Astrocyte of the cerebellum (primary cell): Measurements from ENCODE around the gene LEP.

ENCODE experiments used
- DNase-seq: peaks from one replicate; pipeline ENCODE4 v3.0.0-alpha.2; 2011; ENCODE audit warnings: low read depth
- H3K4me3 ChIP-seq: 2 replicates; pipeline ENCODE4 v1.5.1; 2011; ENCODE audit warnings: mild to moderate bottlenecking, low read depth, low read length, moderate library complexity
- in situ Hi-C: cut with HindIII; loops from 2 replicates; pipeline ENCODE4 v1.10.0; 2017; ENCODE audit warnings: low sequenced_read_pairs
- TF ChIP-seq, protein P1 (sequence below): IDR thresholded peaks from 2 replicates; pipeline ENCODE4 v1.5.1; 2012; ENCODE audit warnings: low read length, low read depth, moderate library complexity, mild to moderate bottlenecking; ENCODE audit errors: missing control alignments

LEP gene

DNA sequence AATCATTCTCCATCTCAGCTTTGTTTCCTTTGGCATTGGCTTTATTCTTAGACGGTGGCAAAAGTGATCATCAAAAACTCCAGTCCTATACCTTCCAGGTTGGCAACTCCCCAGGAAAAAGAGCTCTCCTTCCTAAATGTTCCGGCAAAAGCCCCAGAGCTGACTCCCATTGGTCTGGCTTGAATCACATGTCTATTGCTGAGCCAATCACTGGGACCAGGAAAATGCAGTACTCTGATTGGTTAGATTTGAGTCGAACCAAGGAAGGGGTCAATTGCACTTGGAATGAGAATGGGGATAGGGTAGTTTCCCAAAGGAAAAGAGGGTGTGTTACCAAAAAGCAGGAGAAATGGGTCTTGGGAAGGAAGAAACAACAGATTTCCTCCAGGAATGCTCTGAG lies 22.3 kb downstream of the LEP start:
- no peak overlapping the region for H3K4me3 ChIP-seq
- DNase-seq, result no peak
- in situ Hi-C loops, result no loop called here
- TF ChIP-seq, protein P1, sequence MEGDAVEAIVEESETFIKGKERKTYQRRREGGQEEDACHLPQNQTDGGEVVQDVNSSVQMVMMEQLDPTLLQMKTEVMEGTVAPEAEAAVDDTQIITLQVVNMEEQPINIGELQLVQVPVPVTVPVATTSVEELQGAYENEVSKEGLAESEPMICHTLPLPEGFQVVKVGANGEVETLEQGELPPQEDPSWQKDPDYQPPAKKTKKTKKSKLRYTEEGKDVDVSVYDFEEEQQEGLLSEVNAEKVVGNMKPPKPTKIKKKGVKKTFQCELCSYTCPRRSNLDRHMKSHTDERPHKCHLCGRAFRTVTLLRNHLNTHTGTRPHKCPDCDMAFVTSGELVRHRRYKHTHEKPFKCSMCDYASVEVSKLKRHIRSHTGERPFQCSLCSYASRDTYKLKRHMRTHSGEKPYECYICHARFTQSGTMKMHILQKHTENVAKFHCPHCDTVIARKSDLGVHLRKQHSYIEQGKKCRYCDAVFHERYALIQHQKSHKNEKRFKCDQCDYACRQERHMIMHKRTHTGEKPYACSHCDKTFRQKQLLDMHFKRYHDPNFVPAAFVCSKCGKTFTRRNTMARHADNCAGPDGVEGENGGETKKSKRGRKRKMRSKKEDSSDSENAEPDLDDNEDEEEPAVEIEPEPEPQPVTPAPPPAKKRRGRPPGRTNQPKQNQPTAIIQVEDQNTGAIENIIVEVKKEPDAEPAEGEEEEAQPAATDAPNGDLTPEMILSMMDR, result no peak

DNA sequence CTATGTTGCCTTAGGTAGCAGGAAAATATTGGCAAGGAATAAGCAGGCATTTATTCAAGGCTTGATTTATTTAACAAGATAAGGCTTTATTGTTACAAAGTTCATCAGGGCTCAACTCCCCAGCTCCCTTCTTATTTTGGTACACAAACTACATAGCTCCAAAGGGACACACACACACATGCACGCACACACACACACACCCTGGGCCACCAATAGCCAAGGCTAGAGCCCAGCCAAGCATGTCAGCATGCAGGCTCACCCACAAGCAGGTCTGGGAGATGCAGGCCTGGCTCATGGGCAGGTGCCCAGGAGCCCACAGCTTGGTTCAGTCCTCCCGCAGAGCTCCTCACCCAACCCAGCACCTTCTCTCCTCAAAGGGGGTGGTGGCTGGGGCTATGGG lies 23.4 kb downstream of the LEP start:
- no peak overlapping the region for H3K4me3 ChIP-seq
- in situ Hi-C loops, result no loop called here
- TF ChIP-seq, protein P1, result no peak
- DNase-seq, result no peak

DNA sequence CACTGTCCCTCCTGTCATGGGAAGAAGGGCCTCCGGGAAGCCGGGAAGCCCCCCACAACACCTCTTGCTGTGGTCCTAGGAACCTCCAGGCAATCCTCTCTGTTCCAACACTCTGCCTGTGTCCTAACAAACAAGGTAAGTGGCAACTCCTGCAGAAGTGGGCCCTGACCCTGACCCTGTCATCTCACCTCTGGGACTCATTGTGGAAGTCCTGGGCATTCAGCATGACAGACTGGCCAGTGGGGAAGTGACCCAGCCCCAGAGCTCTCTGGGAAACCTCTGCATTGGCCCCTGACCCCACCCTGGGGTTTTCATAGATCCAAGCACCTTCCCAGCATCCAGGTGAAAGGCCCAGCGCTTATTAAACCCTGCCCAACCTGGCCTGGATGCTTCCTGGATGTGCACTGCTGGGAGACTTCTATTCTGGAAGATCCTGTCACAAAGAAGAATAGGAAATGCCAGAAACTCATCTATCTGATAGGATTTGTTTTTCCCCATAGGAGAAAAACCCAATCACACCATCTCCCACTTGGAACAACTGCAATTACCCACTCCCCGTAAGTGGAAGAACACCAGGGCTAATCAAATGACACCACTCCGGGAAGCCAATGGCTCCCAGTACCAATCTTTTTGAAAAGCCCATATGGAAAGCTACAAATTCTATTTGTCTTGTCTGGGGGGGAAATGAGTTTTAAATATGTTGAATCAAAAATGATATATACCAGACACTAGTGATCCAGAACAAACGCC lies 24.3 kb downstream of the LEP start:
- TF ChIP-seq, protein P1, result no peak
- no peak overlapping the region for H3K4me3 ChIP-seq
- no peak for DNase-seq
- in situ Hi-C loops, result no loop called here

DNA sequence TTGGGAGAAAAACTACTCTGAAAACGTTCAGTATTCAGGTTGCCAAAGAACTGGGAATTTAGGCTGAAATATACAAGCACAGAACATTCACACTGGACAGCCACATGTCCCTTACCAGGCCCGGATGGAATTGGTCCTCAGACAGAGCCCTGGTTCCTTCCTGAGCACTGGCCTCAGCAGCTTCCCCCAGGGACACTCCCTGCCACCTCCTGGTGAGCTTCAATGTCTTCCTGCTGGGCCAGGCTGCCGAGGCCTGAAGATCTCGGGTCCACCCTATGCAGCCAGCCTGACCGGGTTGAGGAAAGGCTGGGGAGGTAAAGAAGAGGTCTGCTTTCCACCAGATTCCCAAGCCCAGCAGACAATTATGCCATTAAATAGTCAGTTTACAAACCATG lies 24.8 kb downstream of the LEP start:
- TF ChIP-seq, protein P1, result no peak
- no peak overlapping the region for H3K4me3 ChIP-seq
- DNase-seq, result no peak
- in situ Hi-C loops, result no loop called here

DNA sequence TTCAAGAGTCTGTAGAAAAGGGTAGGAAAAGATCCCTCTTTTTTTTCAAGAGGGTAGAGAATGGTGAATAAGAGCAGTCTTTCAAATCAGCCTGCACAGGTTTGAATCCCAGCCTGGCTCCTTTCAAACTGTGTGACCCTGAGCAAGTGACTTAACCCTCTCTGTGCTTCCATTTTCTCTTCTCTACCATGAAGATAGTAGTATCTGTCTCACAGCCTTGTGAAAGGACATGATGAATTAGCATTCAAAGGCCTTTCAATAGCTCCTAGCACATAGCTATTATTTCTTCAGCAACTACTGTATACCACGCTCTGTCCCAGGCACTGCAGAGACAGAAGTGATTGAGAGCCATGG lies 25.4 kb downstream of the LEP start:
- H3K4me3 ChIP-seq, result no peak overlapping the region
- TF ChIP-seq, protein P1, result no peak
- DNase-seq, result no peak
- in situ Hi-C loops, result no loop called here

DNA sequence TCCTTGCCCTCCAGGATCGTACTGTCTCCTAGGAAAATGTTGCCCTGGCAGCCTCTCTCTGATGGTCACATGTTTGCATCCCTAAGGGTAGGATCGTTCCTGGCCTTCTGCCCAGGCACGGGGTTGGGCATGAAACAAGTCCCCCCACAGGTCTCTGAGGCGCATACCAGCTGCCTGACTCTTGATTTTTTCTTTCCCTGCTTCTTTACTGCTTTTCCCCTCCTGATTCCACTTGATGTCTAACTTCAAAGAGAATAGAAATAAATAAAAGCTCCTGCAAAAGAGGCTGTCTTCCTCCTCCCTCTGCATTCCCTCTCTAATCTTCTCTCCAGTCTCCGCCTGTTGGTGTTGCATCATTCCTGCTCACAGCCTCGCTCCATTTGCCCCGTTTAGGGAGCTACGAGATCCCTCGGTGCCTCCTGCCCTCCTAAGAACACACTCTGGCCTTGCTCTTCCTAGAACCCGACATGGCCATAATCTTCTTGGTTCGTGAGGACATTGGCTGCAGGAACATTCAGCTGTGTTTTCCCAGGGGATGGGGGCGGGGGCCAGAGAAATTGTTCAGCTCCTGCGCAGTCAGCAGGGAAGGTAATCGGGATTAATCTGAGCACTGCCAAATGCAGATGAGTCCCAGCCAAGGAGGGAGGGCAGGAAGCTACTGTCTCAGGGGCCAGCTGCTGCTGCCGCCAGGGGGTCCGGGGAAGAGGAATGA lies 26.0 kb downstream of the LEP start:
- H3K4me3 ChIP-seq, result peak overlapping the region; percentile 17
- DNase-seq, result peak; percentile 13
- TF ChIP-seq, protein P1, result peak; percentile 32
- in situ Hi-C loops, result no loop called here
